ENCODE results near the gene GPR39.

GRCh38 chr2:132573444-132574007 is 156.9 kb downstream of the GPR39 start:
- TF ChIP-seq CTCF (IDR thresholded peaks at IDR 0.05) (no peak), POLR2A (IDR thresholded peaks at IDR 0.05) (no peak)

Data from Peyer's patch (tissue), 4 donors.